Activated CD4-positive, alpha-beta T cell treated with anti-CD3 and anti-CD28 coated beads for 4 hours (primary cell): ENCODE measurements around the gene AKR1B15.
"Not testable (repeated sequence)": the region's sequence is repeated elsewhere in the genome, so short reads cannot be mapped to it uniquely, and the experiment has no call there.

Experiments
- DNase-seq, 2 donors: peaks; one replicate each; pipeline ENCODE4 v3.0.0-alpha.2; 2020

AKR1B15 gene

DNA sequence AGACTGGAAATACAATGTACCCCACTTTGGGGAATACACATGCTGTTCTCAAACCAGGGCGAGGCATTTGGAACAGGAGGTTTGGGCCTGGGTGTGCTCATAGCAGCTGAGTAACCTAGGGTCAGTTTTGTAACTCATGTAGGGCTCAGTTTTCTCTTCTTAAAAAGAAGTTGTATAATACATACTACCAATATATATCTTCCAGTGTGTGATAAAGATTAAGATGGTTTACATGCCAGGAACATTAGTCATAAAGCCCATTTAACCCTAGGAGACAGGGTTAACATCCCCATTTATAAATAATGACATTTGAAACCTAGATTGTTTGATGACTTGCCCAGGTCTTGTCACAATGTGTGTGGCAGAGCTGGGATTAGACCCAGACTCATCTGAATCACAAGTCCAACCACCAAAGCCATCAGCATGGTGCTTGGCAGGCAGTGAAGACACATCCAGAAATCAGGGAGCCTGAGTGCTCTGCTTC is 15.6 kb upstream of the AKR1B15 start:
- DNase-seq: no peak

DNA sequence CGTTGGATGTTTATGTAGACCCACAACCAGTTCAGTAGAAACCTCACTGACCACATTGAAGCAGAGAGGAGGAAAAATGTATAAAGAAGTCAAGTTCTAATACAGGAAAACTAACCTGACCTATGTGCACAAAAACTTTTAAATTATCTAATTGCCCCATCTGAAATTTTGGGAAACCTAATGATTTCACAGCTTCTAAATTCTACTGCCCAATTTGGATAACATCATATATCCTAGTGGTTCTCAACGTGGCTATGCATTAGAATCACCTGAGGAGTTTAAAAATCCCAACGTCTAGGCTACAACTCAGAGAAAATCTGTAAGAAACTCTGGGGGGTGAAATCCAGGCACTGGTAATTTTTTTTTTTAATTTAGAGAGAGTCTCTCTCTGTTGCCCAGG is 14.3 kb upstream of the AKR1B15 start:
- no peak for DNase-seq

DNA sequence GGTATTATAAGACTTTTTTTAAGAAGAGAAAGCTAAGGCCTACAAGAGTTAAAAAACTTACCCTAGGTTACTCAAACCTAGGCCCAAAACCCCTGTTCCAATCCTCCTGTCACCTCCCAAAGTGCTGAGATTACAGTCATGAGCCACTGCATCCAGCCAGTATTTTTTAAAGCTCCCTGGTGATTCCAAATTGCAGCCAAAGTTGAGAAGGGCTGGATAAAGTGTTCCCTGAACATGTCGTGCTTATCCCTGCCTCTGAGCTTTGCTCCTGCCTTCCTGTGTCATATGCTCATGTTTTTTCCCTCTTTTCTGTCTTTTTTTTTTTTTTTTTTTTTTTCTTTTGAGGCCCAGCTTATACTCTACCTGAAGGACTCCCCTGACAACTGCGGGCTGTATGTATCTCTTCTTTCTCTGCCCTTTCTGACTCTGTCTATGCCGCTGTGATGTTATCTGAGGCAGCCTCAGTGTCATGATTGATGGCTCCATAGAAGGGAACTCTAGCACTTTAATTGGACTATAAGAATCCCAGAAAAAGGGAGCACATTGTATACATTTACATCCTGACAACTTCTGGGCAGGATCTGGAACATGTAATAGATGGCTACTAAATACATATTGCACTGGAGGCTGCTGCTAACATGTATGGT is 13.5 kb upstream of the AKR1B15 start:
- DNase-seq: no peak

DNA sequence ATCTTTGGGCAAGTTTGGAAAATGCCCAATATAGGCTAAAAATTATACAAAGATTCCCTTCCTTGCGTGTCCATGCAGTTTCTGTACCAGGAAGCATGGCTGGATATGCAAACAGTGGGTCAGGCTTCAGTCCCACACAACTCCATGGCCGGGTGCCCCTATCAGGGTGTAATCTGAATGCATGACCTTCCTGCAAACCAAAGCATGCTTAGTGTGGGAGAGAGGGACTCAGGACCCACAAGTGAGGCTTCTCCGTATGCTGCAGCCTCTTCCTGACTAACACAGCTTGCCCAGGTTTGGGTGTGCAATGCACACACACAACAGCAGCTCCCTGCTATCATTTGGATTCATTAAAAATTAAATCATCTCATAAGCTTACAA is 13.0 kb upstream of the AKR1B15 start:
- DNase-seq: no peak

DNA sequence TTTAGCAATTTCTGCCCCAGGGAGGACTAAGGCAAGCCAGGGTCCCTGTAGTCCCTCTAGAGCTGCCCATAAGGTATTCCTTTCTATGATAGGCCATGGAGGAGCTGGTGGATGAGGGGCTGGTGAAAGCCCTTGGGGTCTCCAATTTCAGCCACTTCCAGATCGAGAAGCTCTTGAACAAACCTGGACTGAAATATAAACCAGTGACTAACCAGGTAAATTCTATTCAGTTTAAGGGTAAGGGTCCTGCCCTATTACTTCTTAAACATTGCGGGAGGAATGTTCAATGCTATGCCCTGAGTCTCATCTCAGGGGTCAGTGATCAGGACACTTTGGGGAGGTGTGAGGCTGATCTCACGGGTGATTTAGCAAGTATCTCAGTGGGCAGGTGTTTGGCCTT is 12.4 kb upstream of the AKR1B15 start:
- DNase-seq: not testable (repeated sequence)

DNA sequence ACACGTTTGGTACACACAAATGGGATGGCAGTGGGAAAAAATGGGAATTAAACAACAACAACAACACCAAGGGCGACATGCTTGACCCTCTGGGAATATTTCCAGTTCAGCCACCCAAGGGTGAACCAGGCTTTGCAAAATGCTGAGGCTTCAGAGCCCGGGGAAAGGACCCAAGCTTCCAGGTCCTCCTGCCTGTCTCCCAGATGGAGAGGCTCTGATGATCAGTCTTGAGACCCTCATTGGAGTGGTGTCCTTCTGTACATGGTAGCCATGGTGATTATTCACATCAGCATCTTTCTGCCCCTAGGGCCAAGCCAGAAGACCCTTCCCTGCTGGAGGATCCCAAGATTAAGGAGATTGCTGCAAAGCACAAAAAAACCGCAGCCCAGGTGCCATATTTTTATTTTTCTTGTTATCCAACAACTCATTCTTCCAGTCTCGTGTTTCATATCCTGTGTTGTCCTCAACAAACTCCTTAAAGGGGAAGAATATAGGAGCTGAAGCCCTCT is 11.6 kb upstream of the AKR1B15 start:
- DNase-seq: not testable (repeated sequence)

DNA sequence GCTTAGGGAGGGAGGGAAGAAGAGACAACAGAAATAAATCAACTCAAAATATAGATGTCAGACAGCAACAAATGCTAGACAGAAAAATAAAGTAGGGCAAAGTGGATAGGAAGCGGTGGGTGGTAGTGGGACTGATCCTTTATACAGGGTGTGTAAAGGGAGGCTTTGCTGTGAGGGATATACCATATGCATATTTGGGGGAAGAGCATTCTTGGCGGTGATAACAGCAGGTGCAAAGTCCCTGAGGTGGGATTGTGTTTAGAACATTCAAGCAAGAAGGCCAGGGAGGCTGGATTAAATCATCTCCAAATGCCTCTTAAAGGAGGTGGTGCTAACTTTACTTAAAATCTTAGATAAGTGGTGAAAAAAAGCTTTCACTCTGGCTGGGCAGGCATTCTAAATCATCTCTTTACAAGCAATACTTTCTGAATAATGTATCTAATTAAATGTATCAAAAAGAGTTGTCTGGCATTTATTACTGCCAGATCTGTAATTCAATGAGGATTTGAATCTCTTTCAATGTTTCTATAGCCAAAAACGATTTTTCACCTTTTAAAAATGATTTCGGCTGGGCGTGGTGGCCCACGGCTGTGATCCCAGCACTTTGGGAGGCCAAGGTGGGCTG is 9.4 kb upstream of the AKR1B15 start:
- DNase-seq: no peak

DNA sequence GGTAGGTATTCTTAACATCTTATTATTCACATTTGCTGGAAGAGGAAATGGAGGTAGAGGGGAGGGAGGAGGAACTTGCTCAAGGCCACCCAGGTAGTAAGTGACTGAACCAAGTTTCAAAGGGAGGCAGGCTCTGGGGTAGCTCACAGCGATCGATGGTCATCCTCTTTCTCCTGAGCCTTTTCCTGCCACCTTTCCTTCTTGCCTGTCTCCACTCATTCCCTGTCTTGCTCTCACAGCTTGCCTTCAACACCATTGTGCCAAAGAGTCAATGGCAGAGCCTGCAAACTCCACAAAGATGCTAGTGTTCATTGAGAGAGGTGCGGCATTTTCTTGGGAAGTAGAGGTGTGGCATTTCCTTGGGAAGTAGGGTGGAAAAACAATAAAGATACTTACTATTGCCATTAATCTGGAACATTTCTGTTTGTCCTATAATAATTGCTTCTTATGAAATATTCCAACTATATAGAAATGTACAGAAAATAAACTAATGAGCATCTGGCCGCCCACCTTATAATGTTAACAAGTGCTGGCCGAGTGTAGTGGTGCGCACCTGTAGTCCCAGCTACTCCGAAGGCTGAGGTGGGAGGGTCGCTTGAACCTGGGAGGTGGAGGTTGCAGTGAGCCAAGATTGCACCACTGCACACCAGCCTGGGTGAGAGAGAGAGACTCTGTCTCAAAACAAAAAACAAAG is 7.3 kb upstream of the AKR1B15 start:
- DNase-seq: not testable (repeated sequence)

DNA sequence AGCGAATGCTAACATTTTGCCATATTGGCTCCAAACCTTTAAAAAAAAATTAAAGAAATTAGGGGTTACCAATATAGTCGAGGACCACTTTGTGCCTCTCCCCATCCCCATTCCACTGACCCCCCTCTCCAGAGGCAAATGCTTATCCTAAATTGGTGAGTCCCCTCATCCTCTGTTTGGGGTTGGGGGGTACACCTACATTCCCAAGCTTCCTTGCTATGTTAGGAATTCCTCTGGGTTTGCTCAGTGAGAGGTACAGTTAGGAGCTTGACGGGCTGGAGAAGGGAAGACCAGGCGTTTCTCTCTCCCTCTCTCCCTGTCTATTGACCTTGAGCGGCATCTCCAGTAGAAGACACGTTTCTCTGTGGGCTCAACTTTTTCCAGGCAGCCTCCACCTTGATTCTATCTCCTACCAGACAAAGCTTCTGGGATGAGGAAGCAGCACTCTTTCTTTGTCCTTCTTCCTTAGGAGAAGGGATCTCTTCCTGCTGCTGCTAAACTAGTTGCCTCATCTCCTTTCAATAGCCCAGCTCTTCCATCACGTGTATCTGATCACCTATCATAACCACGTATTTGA is 6.6 kb upstream of the AKR1B15 start:
- no peak for DNase-seq

DNA sequence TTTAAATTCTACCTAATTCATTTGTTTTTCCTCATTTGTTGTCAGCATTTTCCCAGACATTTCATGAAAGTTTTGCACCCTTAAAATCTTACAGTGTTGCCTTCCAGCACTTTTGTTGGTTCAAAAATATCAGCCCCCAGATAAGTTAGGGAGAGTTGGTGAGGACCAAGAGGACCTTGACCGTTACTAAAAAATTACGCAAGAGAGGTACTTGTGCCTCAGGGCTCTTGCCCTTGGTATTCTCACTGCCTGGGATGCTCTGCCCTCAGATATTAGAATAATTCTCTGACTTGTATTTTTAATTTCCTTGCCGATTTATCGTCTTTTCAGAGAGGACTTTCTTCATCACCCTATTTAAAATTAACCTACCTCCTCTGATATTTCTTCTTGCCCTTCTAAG is 3.5 kb upstream of the AKR1B15 start:
- DNase-seq: no peak

DNA sequence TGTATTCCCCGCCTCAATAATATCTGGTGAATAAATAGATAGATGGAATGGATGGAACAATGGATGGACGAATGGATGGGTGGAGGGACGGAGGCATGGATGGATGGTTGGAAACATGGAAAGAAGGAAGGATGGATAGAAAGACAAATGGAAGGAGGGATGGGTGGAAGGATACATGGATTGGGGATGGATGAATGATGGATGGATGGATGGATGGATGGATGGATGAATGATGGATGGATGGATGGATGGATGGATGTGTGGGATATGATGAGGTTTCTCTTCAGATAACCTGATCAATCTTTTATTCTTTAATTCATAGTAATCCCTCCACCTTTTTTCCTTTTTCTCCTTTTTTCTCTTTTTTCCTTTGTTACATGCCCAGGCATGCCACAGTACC is 3.0 kb upstream of the AKR1B15 start:
- DNase-seq: no peak

DNA sequence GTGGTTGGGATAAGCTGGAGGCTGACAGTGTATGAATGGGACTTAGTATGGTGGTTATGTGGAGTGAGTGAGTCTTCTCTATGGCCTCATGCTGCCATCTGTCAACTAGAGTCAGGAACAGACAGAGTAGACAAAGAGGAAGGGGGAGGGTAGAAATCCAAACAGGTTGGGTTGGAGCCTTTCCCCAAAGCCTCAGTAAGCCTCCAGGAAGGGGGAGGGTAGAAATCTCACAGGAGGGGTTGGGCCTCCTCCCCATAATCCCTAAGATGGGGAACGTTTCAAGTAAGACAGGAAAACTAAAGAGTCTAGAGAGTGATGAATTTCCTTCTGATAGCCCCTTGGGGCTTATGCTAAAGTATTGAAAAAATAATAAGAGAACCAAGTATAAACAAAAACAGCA is 2.0 kb upstream of the AKR1B15 start:
- no peak for DNase-seq

DNA sequence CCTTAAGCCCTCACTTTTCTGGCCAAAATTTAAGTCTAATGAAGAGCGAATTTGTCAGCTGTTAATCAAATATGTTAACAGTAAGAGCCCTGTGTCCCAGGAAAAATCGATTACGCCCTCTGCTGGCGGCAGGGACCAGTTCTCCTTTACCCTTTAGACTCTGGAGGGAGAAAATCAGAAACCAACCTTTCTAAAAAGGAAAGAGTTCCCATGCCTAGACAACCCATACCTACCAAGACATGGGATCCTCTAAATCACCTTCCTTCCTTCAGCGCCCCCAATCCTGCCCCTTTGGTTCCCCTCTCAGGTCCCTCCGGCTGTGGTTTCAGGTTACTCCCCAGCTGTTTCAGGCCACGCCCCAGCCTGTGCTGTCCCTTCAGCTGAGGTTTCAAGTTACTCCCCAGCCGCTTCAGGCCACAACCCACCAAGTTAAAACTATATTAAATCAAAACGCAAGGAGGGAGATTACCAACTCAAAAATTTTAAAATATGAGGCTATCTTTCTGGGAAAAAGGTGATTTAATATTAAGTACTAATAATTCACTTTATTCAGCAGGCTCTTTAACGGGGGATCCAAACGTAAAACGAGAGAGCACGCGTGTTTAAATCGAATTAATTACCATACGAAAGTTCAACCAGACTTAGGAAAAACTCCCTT is 1.4 kb upstream of the AKR1B15 start:
- DNase-seq: peak; percentile 62 to 72

DNA sequence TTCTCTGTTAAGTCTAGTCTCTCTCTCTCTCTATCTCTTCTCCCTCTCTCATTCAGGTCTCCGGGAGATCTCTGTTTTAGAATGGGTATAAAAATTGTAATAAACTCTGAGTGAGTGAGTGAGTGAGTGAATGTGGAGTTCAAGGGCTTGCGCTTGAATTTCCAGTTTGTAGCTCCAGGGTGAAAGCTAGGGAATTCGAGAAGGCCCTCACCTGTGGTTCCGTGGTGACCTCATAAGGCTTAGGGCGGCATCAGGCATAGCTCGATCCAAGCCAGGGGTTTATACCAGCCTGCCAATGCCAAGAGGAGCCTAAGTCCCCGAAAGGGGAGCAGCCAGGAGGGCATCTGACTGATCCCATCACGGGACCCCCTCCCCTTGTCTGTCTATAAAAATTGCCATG is 456 bp downstream of the AKR1B15 start:
- no peak for DNase-seq

DNA sequence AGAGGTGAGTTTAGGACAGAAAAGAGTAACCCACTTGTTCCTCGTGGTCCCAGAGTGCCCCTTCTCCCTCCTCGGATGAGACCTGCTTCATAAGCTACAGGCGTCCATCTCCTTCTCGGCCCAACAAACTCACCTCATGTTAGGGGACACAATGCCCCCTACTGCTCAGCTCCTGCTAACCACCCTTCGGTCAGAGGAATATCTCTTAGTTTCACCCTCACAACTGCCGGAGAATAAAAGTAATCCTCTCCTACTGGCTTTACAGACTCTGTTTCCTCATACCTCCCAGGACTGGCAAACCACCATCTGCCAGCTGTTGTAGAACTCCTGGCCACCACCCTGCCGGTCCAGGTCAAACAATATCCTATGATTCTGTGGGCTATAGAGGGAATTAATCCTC is 3.2 kb downstream of the AKR1B15 start:
- no peak for DNase-seq

DNA sequence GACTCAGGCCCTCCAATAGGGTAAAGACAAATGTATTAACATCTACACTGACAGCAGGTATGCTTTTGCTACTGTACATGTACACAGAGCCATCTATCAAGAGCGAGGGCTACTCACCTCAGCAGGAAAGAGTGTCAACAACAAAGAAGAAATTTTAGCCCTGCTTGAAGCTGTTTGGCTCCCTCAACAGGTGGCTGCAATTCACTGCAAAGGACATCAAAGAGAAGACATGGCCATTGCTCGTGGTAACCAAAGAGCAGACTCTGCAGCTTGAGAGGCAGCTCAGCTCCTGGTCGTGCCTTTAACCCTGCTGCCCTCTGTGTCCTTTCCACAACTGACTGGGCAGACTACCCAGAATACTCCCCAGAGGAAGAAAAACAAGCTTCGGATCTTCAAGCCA is 5.1 kb downstream of the AKR1B15 start:
- no peak for DNase-seq

DNA sequence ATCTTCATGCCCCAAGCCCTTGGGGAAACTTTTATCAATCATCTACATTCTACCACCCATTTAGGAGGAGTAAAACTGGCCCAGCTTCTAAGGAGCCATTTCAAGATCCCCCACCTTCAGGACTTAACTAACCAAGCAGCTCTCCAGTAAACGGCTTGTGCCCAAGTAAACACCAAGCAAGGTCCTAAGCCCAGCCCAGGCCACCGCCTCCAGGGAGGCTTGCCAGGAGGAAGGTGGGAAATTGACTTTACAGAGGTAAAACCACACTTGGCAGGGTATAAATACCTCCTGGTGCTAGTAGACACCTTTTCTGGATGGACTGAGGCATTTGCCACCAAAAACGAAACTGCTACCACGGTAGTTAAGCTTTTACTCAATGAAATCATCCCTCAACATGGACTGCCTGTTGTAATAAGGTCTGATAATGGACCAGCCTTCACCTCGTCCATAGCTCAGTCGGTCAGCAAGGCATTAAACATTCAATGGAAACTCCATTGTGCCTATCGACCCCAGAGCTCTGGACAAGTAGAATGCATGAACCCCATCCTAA is 5.6 kb downstream of the AKR1B15 start:
- no peak for DNase-seq

DNA sequence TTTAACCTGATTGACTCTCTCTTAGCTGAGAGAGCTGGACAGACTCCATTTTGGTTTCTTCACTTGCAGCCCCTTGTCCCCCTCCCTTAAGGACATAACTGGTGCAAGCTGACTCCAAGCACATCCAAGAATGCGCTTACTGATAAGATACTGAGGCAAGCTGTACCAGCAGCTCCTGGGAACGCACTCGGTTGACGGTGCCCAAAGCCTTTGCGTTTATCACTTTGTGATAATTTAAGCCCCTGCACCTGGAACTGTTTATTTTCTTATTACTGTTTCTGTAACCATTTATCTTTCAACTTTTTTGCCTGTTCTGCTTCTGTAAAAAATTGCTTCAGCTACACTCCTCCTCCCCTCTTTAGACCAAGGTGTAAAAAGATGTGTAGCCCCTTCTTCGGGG is 8.5 kb downstream of the AKR1B15 start:
- DNase-seq: no peak

DNA sequence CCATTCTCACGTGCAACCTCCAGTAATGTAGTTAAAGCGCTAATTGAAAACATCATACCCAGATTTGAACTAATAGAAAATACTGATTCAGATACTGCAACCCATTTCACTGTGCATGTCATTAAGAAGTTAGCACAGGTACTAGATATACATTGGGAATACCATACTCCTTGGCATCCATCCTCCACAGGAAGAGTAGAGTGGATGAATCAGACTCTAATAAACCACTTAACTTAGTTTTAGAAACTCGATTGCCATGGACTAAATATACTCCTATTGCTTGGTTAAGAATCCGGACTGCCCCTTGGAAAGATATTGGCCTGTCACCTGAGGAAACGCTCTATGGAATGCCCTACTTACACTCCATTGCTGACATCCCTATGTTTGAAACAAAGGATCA is 9.5 kb downstream of the AKR1B15 start:
- DNase-seq: no peak

DNA sequence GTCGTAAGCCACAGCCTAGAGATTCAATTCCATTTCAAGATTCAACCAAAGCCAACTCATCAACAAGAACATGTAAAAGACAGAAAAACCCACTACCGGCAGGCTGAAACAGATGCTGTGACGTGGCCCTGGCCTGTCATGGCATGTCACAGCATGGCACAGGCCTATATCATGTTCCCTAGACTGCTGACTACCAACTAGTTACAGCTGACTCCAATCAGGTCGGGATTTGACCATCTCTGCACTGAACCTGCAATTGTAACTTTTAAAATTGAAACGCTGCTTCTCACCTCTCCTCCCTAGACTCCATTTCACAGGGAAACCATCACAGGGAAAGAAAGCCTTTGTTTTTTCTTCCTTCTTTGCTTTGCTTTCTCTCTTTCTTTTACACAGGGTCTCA is 12.7 kb downstream of the AKR1B15 start:
- DNase-seq: not testable (repeated sequence)

DNA sequence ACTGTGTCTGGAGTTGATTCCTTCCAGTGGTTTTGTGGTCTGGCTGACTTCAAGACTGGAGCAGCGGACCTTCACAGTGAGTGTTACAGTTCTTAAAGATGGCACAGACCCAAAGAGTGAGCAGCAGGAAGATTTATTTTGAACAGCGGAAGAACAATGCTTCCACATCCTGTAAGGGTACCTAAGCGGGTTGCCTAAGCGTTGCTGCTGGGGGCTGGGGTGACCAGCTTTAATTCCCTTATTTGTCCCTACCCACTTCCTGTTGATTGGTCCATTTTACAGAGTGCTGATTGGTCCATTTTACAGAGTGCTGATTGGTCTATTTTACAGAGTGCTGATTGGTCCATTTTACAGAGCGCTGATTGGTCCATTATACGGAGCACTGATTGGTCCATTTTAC is 13.2 kb downstream of the AKR1B15 start:
- DNase-seq: no peak

DNA sequence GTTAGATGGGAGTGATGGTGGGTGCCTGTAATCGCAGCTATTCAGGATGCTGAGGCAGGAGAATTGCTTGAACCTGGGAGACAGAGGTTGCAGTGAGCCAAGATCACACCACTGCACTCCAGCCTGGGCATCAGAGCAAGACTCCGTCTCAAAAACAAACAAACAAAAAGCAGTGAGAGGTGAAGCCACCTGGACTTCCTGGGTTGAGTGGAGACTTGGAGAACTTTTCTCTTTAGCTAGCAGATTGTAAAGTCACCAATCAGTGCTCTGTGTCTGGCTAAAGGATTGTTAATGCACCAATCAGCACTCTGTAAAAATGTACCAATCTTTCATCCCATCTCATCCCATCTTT is 14.5 kb downstream of the AKR1B15 start:
- DNase-seq: not testable (repeated sequence)

DNA sequence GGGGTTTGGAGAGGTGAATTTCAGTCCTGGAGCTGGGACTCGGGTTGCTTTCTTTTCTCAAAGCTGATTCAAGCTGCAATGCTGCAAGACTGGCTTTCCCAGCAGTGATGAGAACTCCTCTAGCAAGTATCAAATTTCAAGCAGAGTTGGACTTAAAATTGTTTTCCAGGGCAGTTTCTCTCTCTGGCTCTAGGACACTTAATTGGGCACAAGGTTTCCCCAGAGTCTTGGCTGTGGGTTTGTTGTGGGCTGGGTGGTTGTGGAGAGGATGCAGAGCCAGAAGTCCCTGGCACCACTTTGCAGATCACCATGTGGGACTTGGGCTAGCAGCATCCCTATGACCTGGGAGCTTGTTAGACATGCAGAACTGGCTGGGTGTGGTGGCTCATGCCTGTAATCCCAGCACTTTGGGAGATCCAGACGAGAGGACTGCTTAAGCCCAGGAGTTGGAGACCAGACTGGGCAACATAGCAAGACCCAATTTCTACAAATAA is 16.8 kb downstream of the AKR1B15 start:
- DNase-seq: no peak
